GM12878 (cell line): Measurements from ENCODE around the gene RPL27A. TPM values are rescaled to one million over a fixed set of nuclear protein-coding genes. Genes with fewer than 3 reads are reported as not detected.

Experiments used
- ATAC-seq: fragments of 200-7000 bp; cut with Tn5 transposase; 3 replicates; pipeline ENCODE4 v1.9.1; 2020; ENCODE audit warnings: mild to moderate bottlenecking, moderate library complexity
- BruUV-seq: library from RNA; stranded (reverse); fragments of 400-500 nt; replicated peaks from 2 replicates; lab custom pipeline; 2021; lab: Mats Ljungman, UMichigan
- CTCF ChIA-PET: fragments of 300-600 bp; sonication (Branson Sonifier 250); formaldehyde crosslinking; extraction: SDS; loops from one replicate; lab custom pipeline; 2021; ENCODE audit warnings: inconsistent platforms; lab: Yijun Ruan, JAX
- POLR2A ChIA-PET: fragments of 350-600 bp; formaldehyde crosslinking; extraction: SDS; loops from one replicate; lab custom pipeline; 2021; ENCODE audit warnings: inconsistent platforms; lab: Charles Lee
- RAD21 ChIA-PET: fragments of 300-600 bp; sonication (Branson Sonifier 250); formaldehyde crosslinking; loops from one replicate; lab custom pipeline; 2023; ENCODE audit warnings: antibody characterized with exemption; ENCODE audit not compliant: unreplicated experiment; lab: Charles Lee
- SMC1A ChIA-PET: fragments of 300-600 bp; sonication (Branson Sonifier 250); formaldehyde crosslinking; loops from one replicate; lab custom pipeline; 2023; ENCODE audit not compliant: unreplicated experiment, uncharacterized antibody; lab: Charles Lee
- DNase-seq: peaks from one replicate; pipeline ENCODE4 v3.0.0-alpha.2; 2011; ENCODE audit warnings: low read depth, low spot score
- FAIRE-seq: peaks from 3 replicates; lab custom pipeline; 2011; peaks lifted over from hg19 to GRCh38; lab: Jason Lieb, UNC
- H2AFZ ChIP-seq: 2 replicates; pipeline ENCODE4 v1.6.0; 2011; ENCODE audit warnings: low read depth, low read length, control low read depth; ENCODE audit not compliant: control insufficient read depth
- H3K27ac ChIP-seq: 2 replicates; pipeline ENCODE4 v1.5.1; 2011; ENCODE audit warnings: control low read depth; ENCODE audit not compliant: control insufficient read depth, insufficient read depth
- H3K27me3 ChIP-seq, 2 experiments: replicated peaks in 1 of 2; 2 replicates each; pipeline versions ENCODE4 v1.6.0 to v1.6.1; 2011; ENCODE audit warnings: low read length in 1 of 2; ENCODE audit not compliant: control insufficient read depth in 2 of 2, insufficient read depth in 2 of 2
- H3K36me3 ChIP-seq, 2 experiments: 2 replicates each; pipeline ENCODE4 v1.5.1; 2011; ENCODE audit warnings: low read length in 1 of 2; ENCODE audit not compliant: control insufficient read depth in 2 of 2, insufficient read depth in 2 of 2
- H3K4me1 ChIP-seq: 2 replicates; pipeline ENCODE4 v1.6.1; 2011; ENCODE audit warnings: mild to moderate bottlenecking, low read length, moderate library complexity, mixed read lengths; ENCODE audit not compliant: control insufficient read depth, insufficient read depth
- H3K4me2 ChIP-seq: 2 replicates; pipeline ENCODE4 v1.6.0; 2011; ENCODE audit warnings: control low read depth; ENCODE audit not compliant: control insufficient read depth, insufficient read depth
- H3K4me3 ChIP-seq: fragments of 200-600 bp; sonication (generic); 2 replicates; pipeline ENCODE4 v1.5.1; 2016
- H3K79me2 ChIP-seq: 2 replicates; pipeline ENCODE4 v1.6.0; 2011; ENCODE audit warnings: low read length; ENCODE audit not compliant: control insufficient read depth, insufficient read depth
- H3K9ac ChIP-seq: 2 replicates; pipeline ENCODE4 v1.8.0; 2011; ENCODE audit warnings: low read length, control low read depth, mixed read lengths; ENCODE audit not compliant: control insufficient read depth, insufficient read depth
- H3K9me3 ChIP-seq: replicated peaks from 3 replicates; pipeline ENCODE4 v1.5.1; 2011; ENCODE audit warnings: mild to moderate bottlenecking, low read length; ENCODE audit not compliant: control insufficient read depth, insufficient read depth
- H4K20me1 ChIP-seq: 2 replicates; pipeline ENCODE4 v1.6.0; 2011; ENCODE audit not compliant: control insufficient read depth, insufficient read depth
- BCL11A ChIP-seq: IDR thresholded peaks from 2 replicates; pipeline ENCODE4 v1.6.1; 2011; ENCODE audit warnings: low read depth, low read length
- BMI1 ChIP-seq: fragments of 450-650 bp; IDR thresholded peaks from 2 replicates; pipeline ENCODE4 v1.6.1; 2016; ENCODE audit warnings: mild to moderate bottlenecking, moderate library complexity, borderline replicate concordance
- BRCA1 ChIP-seq: IDR thresholded peaks from 2 replicates; pipeline ENCODE4 v1.6.1; 2011; ENCODE audit warnings: low read depth, low read length, improper control_type of control experiment
- CBFB ChIP-seq: IDR thresholded peaks from 2 replicates; pipeline ENCODE4 v1.6.1; 2016; ENCODE audit warnings: antibody characterized with exemption, low read depth
- CEBPB ChIP-seq, 2 experiments: fragments of 150-350 bp in 1 of 2; IDR thresholded peaks; 2 replicates each; pipeline ENCODE4 v1.6.1; 2012 to 2014; ENCODE audit warnings: low read depth in 2 of 2, low read length in 2 of 2, borderline replicate concordance in 1 of 2, inconsistent platforms in 1 of 2
- MYC ChIP-seq: IDR thresholded peaks from 2 replicates; pipeline ENCODE4 v1.6.1; 2011; ENCODE audit warnings: mild to moderate bottlenecking, low read length, moderate library complexity, inconsistent platforms; ENCODE audit not compliant: insufficient read depth, insufficient replicate concordance, insufficient read length, severe bottlenecking
- NFXL1 ChIP-seq: fragments of 450-650 bp; IDR thresholded peaks from 2 replicates; pipeline ENCODE4 v1.6.1; 2017; ENCODE audit warnings: antibody characterized with exemption, mild to moderate bottlenecking, borderline replicate concordance
- NFYA ChIP-seq: IDR thresholded peaks from 2 replicates; pipeline ENCODE4 v1.6.1; 2011; ENCODE audit warnings: low read depth, mild to moderate bottlenecking, low read length, improper control_type of control experiment, borderline replicate concordance
- SMC3 ChIP-seq: IDR thresholded peaks from 2 replicates; pipeline ENCODE4 v1.6.1; 2011; ENCODE audit warnings: low read length, improper control_type of control experiment, borderline replicate concordance
- SRF ChIP-seq, 2 experiments: IDR thresholded peaks; 2 replicates each; pipeline ENCODE4 v1.6.1; 2011; ENCODE audit warnings: low read depth in 2 of 2, low read length in 2 of 2, mild to moderate bottlenecking in 1 of 2, moderate library complexity in 1 of 2
- TCF12 ChIP-seq: IDR thresholded peaks from 2 replicates; pipeline ENCODE4 v1.6.1; 2011; ENCODE audit warnings: low read depth, mild to moderate bottlenecking, low read length
- ZNF207 ChIP-seq: fragments of 450-650 bp; IDR thresholded peaks from 2 replicates; pipeline ENCODE4 v1.6.1; 2014; ENCODE audit warnings: antibody characterized with exemption, mild to moderate bottlenecking, borderline replicate concordance
- ZNF274 ChIP-seq: IDR thresholded peaks from one replicate; pipeline ENCODE4 v1.8.0; 2011; ENCODE audit not compliant: insufficient read length, insufficient read depth
- ZNF384 ChIP-seq: IDR thresholded peaks from 2 replicates; pipeline ENCODE4 v1.6.1; 2012; ENCODE audit warnings: low read depth, mild to moderate bottlenecking, low read length, improper control_type of control experiment, borderline replicate concordance
- WGBS: methylation state at CpG from one replicate; pipeline ENCODE4 v1.1.6; 2016; ENCODE audit warnings: low lambda C conversion rate; ENCODE audit not compliant: insufficient replicate concordance, insufficient coverage; ENCODE audit errors: missing lambda C conversion rate; 5-methylcytosine and 5-hydroxymethylcytosine counted together
- in situ Hi-C: fragments of 300-500 bp; cut with MboI; formaldehyde crosslinking; loops from 9 replicates; pipeline ENCODE4 v1.14.3; 2018; ENCODE audit warnings: mixed read lengths
- intact Hi-C: fragments of 100-400 bp; cut with micrococcal nuclease; formaldehyde crosslinking; loops from one replicate; pipeline ENCODE4 v1.14.2; 2022; ENCODE audit not compliant: unreplicated experiment
- polyA plus RNA-seq, 11 experiments: library from polyadenylated mRNA; depleted of rRNA in 4 of 11; unstranded in 6 of 11; stranded (reverse) in 5 of 11; fragments of >200 nt; fragmentation: Nextera tagmentation in 4 of 11; fragmentation: Illumina TruSeq in 1 of 11; extraction: Ambion mirVana in 4 of 11; extraction: Trizol in 1 of 11; gene quantifications; 1 replicate in 1 of 11; 2 replicates in 10 of 11; pipeline versions ENCODE4 v1.2.1 to v1.2.3, GENCODE V29; 2011 to 2016; ENCODE audit warnings: inconsistent platforms in 2 of 11, missing spikeins in 2 of 11, low read depth in 1 of 11
- total RNA-seq, 4 experiments: library from RNA; depleted of rRNA in 3 of 4; stranded (reverse); fragments of >200 nt in 3 of 4; fragmentation: Illumina TruSeq in 1 of 4; extraction: Trizol in 1 of 4; gene quantifications; 2 replicates each; pipeline versions ENCODE4 v1.2.1 to v1.2.3, GENCODE V29; 2013 to 2021
- TF ChIP-seq, protein P1 (sequence below): fragments of 450-650 bp; IDR thresholded peaks from 2 replicates; pipeline ENCODE4 v1.6.1; 2017; ENCODE audit warnings: mild to moderate bottlenecking, moderate library complexity
- TF ChIP-seq, protein P2 (sequence below): fragments of 450-650 bp; formaldehyde crosslinking; IDR thresholded peaks from 2 replicates; pipeline ENCODE4 v1.4.0; 2020; ENCODE audit warnings: mild to moderate bottlenecking, moderate library complexity

Gene RPL27A
- total and polyA plus RNA-seq, 10 of the 15 experiments (the other 5 are each of a cell fraction or from before 2014, with no cell fraction given), result 978 to 4,776 (median 1,959) TPM

DNA sequence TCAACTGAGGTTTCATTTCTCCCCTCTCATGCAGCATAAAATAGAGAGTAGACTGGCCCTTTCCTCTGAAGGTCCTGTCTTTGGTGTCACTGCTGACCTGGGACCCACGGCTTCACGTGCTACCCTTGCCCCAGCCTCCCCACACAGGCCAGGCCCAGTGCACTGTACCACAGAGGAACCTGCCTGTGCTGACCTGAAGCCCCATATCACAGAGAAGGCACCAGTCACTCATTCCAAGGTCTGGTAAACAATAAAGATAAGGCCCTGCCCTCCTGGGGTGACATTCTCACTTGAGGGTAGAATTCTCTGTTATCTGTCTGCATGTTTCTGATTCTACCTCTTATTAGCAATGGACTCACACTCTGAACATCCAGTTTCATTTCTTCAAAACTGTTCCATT is 51.3 kb downstream of the RPL27A start:
- H3K36me3 ChIP-seq, result no peaks in the 10 kb centered on the region
- H3K9me3 ChIP-seq, result no peaks in the 10 kb centered on the region
- H3K4me2 ChIP-seq, result no peak overlapping the region
- ChIA-PET CTCF (no interaction called here), RAD21 (no interaction called here), POLR2A (no interaction called here), SMC1A (no interaction called here)
- no peak for FAIRE-seq
- no peak for ATAC-seq
- in situ Hi-C loops (no loop called here), intact Hi-C loops (no loop called here)
- DNase-seq, result no peak
- no peak overlapping the region; the same call in 1 of the 2 replicates for H2AFZ ChIP-seq
- no peak overlapping the region for H3K9ac ChIP-seq
- H3K4me3 ChIP-seq, result no peak overlapping the region
- no peaks in the 10 kb centered on the region for H4K20me1 ChIP-seq
- no peak overlapping the region for H3K27ac ChIP-seq
- no peaks in the 10 kb centered on the region for H3K79me2 ChIP-seq
- BruUV-seq, result no TSS peak
- H3K27me3 ChIP-seq, result no peaks in the 10 kb centered on the region; a peak in 1 of 4 replicates
- 69% methylated on average over 2 of the region's 2 CpGs for WGBS
- TF ChIP-seq BRCA1 (no peak), TCF12 (no peak), NFXL1 (no peak), ZNF207 (no peak), ZNF274 (no peak), BCL11A (no peak), BMI1 (no peak), NFYA (no peak), SRF (IDR thresholded peaks at IDR 0.05; ENCODE audit: low read depth in 2 of 2, low read length in 2 of 2) (no peak), CBFB (no peak), ZNF384 (no peak), SMC3 (no peak), CEBPB (IDR thresholded peaks at IDR 0.05; ENCODE audit: borderline replicate concordance in 1 of 2, low read depth in 2 of 2, low read length in 2 of 2) (no peak), MYC (no peak)
- TF ChIP-seq, protein P1, sequence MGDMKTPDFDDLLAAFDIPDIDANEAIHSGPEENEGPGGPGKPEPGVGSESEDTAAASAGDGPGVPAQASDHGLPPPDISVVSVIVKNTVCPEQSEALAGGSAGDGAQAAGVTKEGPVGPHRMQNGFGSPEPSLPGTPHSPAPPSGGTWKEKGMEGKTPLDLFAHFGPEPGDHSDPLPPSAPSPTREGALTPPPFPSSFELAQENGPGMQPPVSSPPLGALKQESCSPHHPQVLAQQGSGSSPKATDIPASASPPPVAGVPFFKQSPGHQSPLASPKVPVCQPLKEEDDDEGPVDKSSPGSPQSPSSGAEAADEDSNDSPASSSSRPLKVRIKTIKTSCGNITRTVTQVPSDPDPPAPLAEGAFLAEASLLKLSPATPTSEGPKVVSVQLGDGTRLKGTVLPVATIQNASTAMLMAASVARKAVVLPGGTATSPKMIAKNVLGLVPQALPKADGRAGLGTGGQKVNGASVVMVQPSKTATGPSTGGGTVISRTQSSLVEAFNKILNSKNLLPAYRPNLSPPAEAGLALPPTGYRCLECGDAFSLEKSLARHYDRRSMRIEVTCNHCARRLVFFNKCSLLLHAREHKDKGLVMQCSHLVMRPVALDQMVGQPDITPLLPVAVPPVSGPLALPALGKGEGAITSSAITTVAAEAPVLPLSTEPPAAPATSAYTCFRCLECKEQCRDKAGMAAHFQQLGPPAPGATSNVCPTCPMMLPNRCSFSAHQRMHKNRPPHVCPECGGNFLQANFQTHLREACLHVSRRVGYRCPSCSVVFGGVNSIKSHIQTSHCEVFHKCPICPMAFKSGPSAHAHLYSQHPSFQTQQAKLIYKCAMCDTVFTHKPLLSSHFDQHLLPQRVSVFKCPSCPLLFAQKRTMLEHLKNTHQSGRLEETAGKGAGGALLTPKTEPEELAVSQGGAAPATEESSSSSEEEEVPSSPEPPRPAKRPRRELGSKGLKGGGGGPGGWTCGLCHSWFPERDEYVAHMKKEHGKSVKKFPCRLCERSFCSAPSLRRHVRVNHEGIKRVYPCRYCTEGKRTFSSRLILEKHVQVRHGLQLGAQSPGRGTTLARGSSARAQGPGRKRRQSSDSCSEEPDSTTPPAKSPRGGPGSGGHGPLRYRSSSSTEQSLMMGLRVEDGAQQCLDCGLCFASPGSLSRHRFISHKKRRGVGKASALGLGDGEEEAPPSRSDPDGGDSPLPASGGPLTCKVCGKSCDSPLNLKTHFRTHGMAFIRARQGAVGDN, result no peak
- TF ChIP-seq, protein P2, sequence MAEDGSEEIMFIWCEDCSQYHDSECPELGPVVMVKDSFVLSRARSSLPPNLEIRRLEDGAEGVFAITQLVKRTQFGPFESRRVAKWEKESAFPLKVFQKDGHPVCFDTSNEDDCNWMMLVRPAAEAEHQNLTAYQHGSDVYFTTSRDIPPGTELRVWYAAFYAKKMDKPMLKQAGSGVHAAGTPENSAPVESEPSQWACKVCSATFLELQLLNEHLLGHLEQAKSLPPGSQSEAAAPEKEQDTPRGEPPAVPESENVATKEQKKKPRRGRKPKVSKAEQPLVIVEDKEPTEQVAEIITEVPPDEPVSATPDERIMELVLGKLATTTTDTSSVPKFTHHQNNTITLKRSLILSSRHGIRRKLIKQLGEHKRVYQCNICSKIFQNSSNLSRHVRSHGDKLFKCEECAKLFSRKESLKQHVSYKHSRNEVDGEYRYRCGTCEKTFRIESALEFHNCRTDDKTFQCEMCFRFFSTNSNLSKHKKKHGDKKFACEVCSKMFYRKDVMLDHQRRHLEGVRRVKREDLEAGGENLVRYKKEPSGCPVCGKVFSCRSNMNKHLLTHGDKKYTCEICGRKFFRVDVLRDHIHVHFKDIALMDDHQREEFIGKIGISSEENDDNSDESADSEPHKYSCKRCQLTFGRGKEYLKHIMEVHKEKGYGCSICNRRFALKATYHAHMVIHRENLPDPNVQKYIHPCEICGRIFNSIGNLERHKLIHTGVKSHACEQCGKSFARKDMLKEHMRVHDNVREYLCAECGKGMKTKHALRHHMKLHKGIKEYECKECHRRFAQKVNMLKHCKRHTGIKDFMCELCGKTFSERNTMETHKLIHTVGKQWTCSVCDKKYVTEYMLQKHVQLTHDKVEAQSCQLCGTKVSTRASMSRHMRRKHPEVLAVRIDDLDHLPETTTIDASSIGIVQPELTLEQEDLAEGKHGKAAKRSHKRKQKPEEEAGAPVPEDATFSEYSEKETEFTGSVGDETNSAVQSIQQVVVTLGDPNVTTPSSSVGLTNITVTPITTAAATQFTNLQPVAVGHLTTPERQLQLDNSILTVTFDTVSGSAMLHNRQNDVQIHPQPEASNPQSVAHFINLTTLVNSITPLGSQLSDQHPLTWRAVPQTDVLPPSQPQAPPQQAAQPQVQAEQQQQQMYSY (CRISPR knock-in tag), result no peak
- H3K4me1 ChIP-seq, result peaks cover 15% of the 10 kb centered on the region
